Testis (tissue), 3 donors: ENCODE results near the gene KMT2A. TPM values are rescaled to one million over a fixed set of nuclear protein-coding genes. Genes with fewer than 3 reads are reported as not detected.
A peak's percentile ranks its signal among the peaks of the same experiment; 100 is the strongest.

Experiments used
- DNase-seq: peaks from one replicate; pipeline ENCODE4 v3.0.0-alpha.2; 2019
- H3K27ac ChIP-seq, 2 donors: fragments of 200-600 bp; sonication (generic); one replicate each; pipeline ENCODE4 v1.5.1; 2019
- H3K27me3 ChIP-seq: fragments of 200-600 bp; sonication (generic); one replicate; pipeline ENCODE4 v1.5.1; 2019
- H3K36me3 ChIP-seq: fragments of 200-600 bp; sonication (generic); one replicate; pipeline ENCODE4 v1.5.1; 2017; ENCODE audit warnings: low read depth; ENCODE audit errors: missing control alignments
- H3K4me1 ChIP-seq: fragments of 200-600 bp; sonication (generic); one replicate; pipeline ENCODE4 v1.5.1; 2019
- H3K4me3 ChIP-seq, 2 donors: fragments of 200-600 bp; sonication (generic); one replicate each; pipeline ENCODE4 v1.5.1; 2017 to 2019
- H3K9me3 ChIP-seq: fragments of 200-600 bp; sonication (generic); one replicate; pipeline ENCODE4 v1.5.1; 2017
- CTCF ChIP-seq, 3 experiments: fragments of 450-650 bp in 2 of 3; fragments of 200-600 bp in 1 of 3; sonication (generic) in 1 of 3; IDR thresholded peaks; one replicate each; pipeline ENCODE4 v1.5.1; 2016 to 2019; ENCODE audit warnings: antibody characterized with exemption in 3 of 3, mild to moderate bottlenecking in 2 of 3, moderate library complexity in 1 of 3
- POLR2A ChIP-seq: fragments of 450-650 bp; IDR thresholded peaks from one replicate; pipeline ENCODE4 v1.6.1; 2017; ENCODE audit warnings: antibody characterized with exemption, mild to moderate bottlenecking, moderate library complexity
- WGBS, 2 donors: methylation state at CpG; one replicate each; pipeline ENCODE4 v1.1.5; 2018; 5-methylcytosine and 5-hydroxymethylcytosine counted together
- intact Hi-C: fragments of 100-400 bp; cut with DNase I; formaldehyde crosslinking; loops from one replicate; pipeline ENCODE4 v1.15.1; 2023; ENCODE audit warnings: low total_unique reads
- polyA plus RNA-seq: library from polyadenylated mRNA; stranded (reverse); fragments of 350-450 nt; fragmentation: Illumina TruSeq; extraction: RNeasy Lipid Tissue Mini Kit (QIAGEN cat#74804); gene quantifications from one replicate; pipeline ENCODE4 v1.2.3, GENCODE V29; 2014; ENCODE audit warnings: low read depth, low replicate concordance; ENCODE audit not compliant: insufficient read depth
- total RNA-seq, 2 donors: library from RNA; depleted of rRNA; stranded (reverse); fragments of >200 nt; gene quantifications; one replicate each; pipeline ENCODE4 v1.2.3, GENCODE V29; 2016

KMT2A gene
- total and polyA plus RNA-seq, 3 donors from 2014 or later: 22.7 to 107 (median 106) TPM

DNA sequence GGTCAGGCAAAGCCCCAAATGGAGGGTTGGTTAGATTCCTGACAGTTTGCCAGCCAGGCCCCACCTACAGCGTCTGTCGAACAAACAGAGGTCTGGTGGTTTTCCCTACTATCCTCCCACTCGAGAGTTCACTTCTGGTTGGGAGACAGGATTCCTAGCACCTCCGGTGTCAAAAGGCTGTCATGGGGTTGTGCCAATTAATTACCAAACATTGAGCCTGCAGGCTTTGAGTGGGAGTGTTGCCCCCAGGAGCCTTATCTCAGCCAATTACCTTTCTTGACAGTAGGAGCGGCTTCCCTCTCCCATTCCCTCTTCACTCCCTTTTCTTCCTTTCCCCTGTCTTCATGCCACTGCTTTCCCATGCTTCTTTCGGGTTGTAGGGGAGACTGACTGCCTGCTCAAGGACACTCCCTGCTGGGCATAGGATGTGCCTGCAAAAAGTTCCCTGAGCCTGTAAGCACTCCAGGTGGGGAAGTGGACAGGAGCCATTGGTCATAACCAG lies 86.3 kb downstream of the KMT2A start:
- Histone ChIP-seq H3K9me3 (no peaks in the 10 kb centered on the region), H3K4me3 (no peak overlapping the region), H3K27ac (no peak overlapping the region), H3K36me3 (no peaks in the 10 kb centered on the region), H3K27me3 (no peaks in the 10 kb centered on the region), H3K4me1 (peaks cover 9% of the 10 kb centered on the region)
- peak; percentile 66 for DNase-seq
- 35 to 54% methylated on average over 2 to 6 of the region's 6 CpGs for WGBS, 2 donors
- intact Hi-C loops: no loop called here
- peak in 2 of 3 experiments; percentile 34 to 38 for TF ChIP-seq CTCF (IDR thresholded peaks at IDR 0.05)
- no peak for TF ChIP-seq POLR2A

- no peaks in the 10 kb centered on the region for H3K27me3 ChIP-seq
- no peaks in the 10 kb centered on the region for H3K36me3 ChIP-seq
- intact Hi-C loops: no loop called here
- H3K4me3 ChIP-seq: no peak overlapping the region
- TF ChIP-seq CTCF (IDR thresholded peaks at IDR 0.05): no peak
- TF ChIP-seq POLR2A: no peak
- H3K4me1 ChIP-seq: peaks cover 10% of the 10 kb centered on the region
- H3K27ac ChIP-seq: no peak overlapping the region
- no peaks in the 10 kb centered on the region for H3K9me3 ChIP-seq
- DNase-seq: no peak
Observed at GRCh38 chr11:118524356-118524755, 88.1 kb downstream of the KMT2A start.

DNA sequence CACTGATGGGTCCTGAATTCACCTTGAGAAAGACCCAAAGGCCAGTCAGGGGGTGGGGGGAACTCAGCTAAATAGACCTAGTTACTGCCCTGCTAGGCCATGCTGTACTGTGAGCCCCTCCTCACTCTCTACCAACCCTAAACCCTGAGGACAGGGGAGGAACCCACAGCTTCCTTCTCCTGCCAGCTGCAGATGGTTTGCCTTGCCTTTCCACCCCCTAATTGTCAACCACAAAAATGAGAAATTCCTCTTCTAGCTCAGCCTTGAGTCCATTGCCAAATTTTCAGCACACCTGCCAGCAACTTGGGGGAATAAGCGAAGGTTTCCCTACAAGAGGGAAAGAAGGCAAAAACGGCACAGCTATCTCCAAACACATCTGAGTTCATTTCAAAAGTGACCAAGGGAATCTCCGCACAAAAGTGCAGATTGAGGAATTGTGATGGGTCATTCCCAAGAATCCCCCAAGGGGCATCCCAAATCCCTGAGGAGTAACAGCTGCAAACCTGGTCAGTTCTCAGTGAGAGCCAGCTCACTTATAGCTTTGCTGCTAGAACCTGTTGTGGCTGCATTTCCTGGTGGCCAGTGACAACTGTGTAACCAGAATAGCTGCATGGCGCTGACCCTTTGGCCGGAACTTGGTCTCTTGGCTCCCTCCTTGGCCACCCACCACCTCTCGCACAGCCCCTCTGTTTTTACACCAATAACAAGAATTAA lies 88.6 kb downstream of the KMT2A start:
- TF ChIP-seq POLR2A (no peak), CTCF (IDR thresholded peaks at IDR 0.05) (no peak)
- Histone ChIP-seq H3K4me3 (no peak overlapping the region), H3K27ac (no peak overlapping the region), H3K36me3 (no peaks in the 10 kb centered on the region), H3K9me3 (no peaks in the 10 kb centered on the region), H3K4me1 (peaks cover 15% of the 10 kb centered on the region), H3K27me3 (no peaks in the 10 kb centered on the region)
- intact Hi-C loops: no loop called here
- DNase-seq: no peak
- WGBS, 2 donors: 84 to 85% methylated on average over 6 of the region's 6 CpGs

GRCh38 chr11:118526688-118527087 lies 90.4 kb downstream of the KMT2A start:
- WGBS, 2 donors: 86 to 96% methylated on average over 2 of the region's 2 CpGs

More at GRCh38 chr11:118526688-118527087, 90.4 kb downstream of the KMT2A start:
- H3K27me3 ChIP-seq: no peaks in the 10 kb centered on the region
- H3K36me3 ChIP-seq: no peaks in the 10 kb centered on the region
- TF ChIP-seq CTCF (IDR thresholded peaks at IDR 0.05) (no peak), POLR2A (no peak)
- DNase-seq: no peak
- H3K27ac ChIP-seq: no peak overlapping the region
- intact Hi-C loops: no loop called here
- no peak overlapping the region for H3K4me3 ChIP-seq
- H3K9me3 ChIP-seq: no peaks in the 10 kb centered on the region
- H3K4me1 ChIP-seq: peaks cover 21% of the 10 kb centered on the region
